Islet of Langerhans (tissue), 1 donor: ENCODE measurements around the gene BBS9.
"Not testable (repeated sequence)": the region's sequence is repeated elsewhere in the genome, so short reads cannot be mapped to it uniquely, and the experiment has no call there.

Source experiments
- FAIRE-seq: peaks from one replicate; lab custom pipeline; 2011; peaks lifted over from hg19 to GRCh38; lab: Jason Lieb, UNC

Gene BBS9

DNA sequence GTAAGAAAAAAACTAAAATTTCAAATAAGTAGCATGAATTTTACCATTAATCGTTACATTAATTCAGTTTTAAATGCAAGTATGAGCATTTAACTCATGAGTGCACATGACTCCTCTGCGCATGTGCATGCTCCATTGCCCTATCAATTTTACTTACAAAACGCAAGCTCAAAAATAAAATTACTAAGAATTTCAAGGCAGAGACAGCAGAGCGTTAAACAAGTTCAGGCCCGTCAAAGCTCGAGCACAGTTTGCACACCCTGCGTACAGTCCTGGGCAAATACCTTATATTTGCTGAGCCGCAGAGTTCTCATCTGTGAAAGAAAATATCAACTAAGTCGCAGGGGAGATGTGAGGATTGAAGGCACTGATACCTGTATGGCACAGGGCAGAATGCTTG lies 373.6 kb downstream of the BBS9 start:
- FAIRE-seq: no peak

DNA sequence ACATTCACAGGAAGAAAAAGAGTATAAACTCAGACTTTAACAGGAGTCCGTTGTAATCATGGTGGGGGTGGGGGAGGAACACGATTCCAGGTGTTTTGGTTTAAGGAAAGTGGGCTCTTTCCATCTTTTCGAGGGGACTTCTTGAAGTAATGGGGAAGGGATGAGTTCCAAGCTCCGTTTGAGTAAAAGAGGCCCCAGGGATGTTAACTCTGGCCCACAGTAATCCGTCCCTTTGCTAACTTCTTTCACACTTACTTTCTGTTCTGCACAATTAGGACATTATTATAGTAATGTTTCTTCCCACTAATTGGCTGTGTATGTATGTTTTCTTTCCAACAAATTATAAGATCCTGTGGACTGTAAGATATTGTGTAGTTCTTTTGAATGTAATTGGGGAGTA lies 374.4 kb downstream of the BBS9 start:
- no peak for FAIRE-seq

DNA sequence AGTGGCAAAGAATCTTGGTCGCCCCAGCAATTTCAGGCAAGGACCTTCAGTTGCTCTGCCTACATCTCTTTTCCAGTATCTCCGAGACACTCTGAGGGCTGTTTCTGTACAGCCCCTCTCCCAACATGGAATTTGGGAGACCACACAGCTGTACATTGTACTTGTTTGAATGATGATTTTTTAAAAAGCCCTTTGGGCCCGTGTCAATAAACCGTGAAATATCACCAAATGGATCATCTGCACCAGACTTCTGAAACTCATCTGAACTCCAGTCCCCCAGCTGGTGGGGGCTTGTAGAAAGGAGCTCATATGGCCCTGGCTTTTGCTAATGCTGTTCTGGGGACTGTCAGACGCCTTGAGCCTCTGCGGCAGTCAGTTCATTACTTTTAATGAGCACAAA lies 374.9 kb downstream of the BBS9 start:
- FAIRE-seq: no peak

DNA sequence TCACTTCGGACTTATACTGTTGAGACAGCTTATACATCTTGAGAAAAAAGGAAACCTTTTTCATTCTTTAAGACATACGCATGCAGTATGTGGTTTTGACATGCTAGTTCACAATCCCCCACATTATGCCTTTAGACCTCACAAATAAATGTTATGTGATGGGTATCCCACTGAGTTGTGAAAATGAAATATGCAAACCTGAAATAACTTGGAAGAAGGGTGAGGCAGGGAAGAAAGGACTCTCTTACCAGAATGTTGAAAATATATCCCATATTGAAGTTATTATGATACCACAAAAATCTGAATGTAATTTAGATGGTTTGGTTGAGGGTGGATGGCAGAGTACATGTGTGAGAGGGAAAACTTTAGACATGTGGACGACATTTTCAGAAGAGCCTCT lies 379.8 kb downstream of the BBS9 start:
- FAIRE-seq: no peak

DNA sequence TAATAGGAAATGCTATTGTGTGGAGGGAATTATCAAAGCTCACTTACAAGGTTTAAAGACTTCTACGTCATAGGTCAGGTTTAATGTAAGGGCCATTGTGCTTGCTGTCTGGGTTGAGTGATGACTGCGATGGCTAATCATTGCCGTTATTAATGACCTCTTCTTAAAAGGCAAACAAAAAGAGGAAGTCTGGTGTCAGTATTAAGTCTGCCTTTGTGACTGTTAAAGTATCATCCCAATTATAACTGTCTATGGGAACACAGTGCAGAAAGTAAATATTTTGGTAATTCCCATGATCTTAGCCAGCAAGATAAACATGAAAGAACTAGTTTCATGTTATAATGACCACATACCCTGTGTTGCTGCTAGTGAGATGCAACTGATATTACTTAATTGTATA lies 382.4 kb downstream of the BBS9 start:
- FAIRE-seq: no peak

DNA sequence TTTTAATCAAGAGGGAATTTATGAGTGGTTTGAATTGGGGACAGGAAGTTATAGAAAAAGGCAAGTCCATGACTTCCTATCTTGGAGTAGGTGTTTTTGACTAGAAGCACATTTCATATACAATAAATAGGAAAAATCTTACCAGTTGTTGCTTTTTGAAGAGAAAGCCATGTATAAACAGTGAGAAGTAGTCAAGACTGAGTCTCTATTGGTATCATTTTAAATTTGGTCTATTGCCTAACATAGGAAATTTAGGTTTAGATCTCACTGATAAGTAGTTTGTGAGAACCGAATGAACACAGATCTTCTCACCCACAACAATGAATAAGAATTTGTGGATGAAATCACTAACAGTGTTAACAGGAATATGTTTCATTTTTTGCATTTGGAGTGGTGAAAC lies 387.2 kb downstream of the BBS9 start:
- no peak for FAIRE-seq

DNA sequence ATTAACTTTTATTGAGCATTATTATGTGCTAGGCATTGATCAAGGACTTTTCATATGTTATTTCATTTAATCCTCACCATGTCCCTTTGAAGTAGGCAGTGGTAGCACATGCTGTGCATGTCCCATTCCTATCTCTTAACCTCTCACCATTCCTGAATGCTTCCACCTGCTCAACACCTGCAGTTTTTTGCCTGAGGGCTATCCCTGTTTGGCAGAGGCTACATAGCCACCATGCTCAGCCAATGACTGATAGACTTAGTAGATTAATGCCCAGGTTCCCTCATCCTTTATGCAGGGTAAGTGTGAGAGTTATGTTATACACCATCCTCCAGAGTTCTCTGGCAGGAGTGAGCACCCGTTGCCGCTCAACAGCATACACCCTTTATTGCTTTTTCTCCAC lies 387.8 kb downstream of the BBS9 start:
- FAIRE-seq: no peak

DNA sequence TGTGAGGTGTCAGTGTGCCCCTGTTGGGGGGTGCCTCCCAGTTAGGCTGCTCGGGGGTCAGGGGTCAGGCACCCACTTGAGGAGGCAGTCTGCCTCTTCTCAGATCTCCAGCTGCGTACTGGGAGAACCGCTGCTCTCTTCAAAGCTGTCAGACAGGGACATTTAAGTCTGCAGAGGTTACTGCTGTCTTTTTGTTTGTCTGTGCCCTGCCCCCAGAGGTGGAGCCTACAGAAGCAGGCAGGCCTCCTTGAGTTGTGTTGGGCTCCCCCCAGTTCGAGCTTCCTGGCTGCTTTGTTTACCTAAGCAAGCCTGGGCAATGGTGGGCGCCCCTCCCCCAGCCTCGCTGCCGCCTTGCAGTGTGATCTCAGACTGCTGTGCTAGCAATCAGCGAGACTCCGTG lies 397.6 kb downstream of the BBS9 start:
- FAIRE-seq: not testable (repeated sequence)

DNA sequence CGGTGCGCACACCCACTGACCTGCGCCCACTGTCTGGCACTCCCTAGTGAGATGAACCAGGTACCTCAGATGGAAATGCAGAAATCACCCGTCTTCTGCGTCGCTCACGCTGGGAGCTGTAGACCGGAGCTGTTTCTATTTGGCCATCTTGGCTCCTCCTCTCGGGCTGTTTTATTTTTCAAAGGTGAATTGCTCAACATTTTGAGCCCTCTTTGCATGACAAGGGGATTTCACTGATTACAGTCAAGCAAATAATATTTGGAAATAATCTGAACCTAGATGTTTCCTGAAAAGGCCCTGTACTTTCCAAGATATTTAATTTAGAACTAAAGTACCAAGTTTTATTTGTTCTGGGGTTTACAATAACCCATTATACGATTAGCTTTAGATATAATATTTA lies 398.2 kb downstream of the BBS9 start:
- not testable (repeated sequence) for FAIRE-seq

DNA sequence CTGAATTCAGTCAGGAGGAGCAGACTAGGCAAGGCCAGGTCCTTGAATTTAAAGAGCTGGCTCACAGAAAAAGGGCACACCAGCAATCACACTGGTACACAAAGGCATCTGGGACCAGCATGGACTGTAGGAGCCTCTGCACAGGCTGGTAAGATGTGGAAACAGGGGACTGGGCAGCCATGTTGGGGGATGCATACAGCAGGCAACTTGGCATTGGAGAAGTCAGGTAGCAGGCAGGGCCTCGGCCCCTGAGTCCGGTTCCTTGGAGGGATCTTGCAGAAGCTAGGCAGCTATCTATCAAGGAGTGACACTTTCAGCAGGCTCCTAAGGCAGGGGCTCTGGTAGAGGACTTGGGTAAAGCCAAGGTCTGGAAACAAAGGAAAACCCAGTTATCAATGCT lies 399.7 kb downstream of the BBS9 start:
- FAIRE-seq: no peak

DNA sequence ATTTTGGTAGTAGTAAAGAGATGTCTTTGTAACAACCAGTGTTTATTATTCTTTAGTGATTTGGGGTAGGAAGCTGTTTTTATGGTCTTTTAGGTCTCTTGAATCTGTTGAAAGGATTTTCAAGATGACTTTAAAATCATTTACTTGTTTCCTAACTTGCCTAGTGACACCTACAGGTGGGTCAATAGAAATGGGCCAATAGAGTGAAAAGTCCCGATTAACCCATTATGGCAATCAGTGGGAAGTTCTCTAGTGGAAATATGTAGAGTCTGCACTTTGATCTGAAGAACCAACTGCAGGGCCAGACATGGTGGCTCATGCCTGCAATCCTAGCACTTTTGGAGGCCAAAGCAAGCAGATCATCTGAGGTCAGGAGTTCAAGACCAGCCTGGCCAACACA lies 401.3 kb downstream of the BBS9 start:
- no peak for FAIRE-seq

DNA sequence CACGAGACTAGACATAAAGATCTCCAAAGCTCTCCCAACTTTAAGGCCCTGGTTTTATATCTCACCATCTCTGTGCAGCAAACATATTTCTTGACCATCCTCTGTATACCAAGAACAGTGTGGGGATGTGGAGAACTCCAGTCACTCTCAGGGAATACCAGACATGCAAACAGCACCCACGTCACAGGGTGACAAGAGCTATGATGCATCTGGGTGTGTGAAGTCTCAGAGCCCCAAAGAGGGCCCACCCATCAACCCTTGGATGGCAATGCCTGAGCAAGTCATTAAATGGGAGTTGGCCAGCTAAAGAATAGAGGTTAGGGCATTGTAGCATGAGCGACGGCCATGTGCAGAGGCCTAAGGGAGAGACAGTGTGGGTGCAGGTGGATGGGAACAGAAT lies 402.5 kb downstream of the BBS9 start:
- FAIRE-seq: no peak

DNA sequence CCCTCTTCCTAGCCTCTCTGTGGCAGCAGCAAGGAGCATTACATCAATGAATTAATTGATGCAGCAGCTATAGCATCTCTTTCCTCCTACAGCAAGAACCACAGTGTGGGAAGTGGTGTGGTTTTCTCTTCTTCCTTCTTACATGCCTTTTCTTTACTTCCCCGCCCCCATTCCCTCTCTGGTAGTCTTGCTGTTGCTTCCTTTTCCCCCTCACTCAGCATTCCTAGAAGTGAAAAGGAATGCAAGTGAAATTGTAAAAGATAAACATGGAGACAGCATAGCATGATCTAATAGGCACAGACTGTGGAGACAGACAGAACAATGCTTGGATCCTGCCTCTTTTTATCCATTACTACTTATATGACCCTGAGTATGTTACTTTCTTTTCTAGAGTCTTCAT lies 405.5 kb downstream of the BBS9 start:
- FAIRE-seq: no peak

DNA sequence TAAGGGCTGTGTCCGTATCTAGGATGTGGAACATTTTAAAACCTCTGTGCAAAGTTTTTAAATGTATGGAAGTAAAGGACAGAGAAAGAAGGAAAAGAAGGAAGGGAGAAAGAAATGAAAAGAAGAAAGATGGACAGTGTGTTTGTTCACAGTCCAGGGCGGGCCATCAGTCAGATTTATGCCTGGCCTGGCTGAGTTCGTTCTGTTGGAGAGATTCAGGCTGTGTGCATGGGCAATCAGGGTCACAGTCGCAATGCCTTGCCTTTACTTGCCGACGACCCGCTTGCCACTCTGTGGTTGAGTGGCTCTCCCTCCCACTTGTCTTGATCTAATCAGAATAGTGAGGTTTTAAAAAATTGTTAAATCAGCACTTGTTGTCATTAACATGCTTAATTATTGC lies 406.6 kb downstream of the BBS9 start:
- FAIRE-seq: no peak

DNA sequence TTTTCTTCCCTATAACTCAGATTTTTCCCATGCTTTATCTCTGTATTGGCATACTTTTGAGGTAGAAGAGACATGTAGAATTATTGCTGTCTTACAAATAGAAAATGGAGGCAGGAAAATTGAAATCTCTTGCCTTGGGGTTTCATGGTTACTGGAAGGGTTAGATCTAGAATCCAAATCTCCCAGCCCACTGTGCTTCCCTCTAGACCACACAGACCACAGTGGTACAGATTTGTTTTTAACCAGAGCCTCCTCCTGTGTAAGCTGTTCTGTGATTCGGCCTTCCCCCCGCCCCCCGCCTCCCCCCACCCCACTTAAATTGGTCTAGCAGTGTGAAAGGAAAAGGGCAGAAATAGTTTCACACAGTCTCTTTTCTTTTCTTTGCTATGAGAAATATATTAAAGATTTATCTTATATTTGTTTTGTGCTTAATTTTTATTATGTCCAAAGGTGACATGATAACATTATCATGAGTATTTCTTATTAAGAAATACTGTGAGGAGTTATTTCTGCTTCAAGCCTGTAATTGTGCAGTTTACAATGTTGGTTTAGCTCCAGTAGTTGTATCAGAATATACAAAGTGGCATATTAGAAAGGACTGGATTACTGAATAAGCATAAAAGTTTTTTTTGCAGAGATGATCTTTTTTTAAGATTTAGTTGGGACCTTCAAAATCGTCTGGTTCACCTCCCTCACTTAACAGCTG lies 407.2 kb downstream of the BBS9 start:
- FAIRE-seq: no peak

DNA sequence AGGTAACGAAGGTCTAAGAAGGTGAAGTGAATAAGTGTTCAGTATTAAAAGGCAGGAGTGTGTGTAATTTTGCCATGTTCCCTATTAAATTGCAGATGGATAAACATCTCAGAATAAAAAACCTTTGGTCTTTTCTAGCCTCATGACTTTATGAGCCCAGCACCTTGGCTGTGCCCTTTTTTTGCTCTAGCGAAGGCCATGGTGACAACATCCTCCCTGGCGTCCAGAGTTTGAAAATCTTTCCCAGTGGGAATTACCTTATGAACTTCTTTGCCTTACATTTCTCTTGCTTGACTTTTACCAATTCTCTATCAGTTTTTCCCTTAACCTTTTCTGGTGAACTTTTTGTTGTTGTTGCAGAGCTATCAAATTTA lies 407.7 kb downstream of the BBS9 start:
- no peak for FAIRE-seq

DNA sequence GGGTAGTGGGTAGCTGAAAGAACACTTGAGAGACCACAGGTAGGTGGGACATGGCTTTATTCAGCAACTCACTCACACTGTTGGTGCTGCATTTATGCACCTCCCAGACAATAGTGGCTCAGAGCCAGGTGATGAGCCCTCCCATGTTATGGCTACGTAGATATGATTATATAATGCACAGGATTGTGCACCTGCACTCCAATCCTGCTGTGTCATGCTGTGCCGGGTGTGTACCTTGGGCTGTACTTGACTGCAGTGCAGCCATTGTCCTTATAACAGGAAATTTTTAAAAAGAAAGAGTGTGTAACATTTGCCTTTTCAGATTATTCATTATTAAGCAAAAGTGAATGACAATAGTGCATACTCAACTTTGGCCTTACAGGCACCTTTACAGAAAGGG lies 409.8 kb downstream of the BBS9 start:
- no peak for FAIRE-seq

DNA sequence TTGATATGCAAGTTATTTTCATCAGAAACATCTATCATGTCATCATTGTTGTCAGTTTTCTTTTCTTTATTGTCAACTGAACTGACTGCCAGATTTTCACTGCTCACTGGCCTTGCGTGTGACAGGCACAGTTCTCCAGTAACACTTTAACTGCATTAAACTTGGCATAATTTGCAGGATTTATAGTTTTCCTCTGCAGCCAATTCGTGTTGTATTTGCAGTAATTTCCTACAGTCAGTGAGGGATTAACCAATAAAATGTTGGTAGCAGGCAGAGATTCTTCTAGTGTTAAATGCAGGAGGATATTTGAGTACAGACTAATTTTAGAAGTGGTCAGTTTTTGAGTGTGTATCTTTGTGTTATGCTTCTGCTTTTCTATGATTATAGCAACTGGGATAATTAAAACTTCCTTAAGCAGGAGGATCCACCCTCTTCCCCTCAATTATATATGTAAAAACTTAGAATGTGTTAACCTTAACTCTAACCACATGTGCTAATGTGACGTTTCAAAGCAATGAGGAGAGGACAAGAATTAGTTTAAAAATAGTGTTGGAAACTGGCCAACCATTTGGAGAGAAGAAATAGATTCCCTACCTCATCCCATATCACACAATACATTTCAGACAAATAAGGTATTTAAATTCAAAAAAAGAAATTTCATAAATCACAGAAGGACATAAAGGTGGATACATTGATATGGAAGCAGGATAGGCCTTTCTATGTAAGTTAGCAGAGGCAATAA lies 410.5 kb downstream of the BBS9 start:
- no peak for FAIRE-seq

DNA sequence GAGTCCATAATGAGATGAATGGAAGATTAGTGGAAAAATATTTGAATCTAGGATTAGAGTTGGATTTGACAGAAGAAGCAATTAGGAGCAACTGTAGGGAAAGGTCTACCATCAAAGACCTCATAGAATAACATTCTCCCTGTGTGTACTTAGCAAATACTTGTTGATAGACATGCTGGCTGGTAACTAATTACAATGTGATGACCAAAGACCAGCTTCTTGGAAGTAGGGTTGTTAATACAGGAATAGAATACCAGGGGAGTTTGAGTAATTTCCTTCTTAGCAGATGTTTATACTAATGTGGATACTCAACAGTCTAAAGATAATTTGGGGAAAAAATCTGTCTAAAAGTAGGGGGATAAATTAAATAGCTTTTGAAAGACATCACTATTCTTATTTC lies 418.5 kb downstream of the BBS9 start:
- no peak for FAIRE-seq

DNA sequence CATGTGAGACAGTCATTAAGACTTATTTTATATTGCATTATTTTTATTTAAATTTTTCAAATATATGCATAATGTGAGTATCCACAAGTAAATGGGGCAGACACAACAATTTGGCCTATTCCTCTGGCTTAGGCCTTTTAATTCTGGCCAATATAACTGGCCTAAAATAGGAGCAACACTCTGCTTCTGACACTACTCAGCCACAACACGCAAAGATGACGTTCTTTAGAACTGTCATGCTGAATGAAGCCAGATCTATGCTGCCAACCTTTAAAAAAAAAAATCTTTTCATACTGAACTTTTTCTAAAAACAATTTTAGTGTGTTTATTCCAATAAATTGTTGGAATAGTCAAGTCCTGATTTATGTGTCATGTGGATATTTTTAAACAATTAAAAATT lies 421.0 kb downstream of the BBS9 start:
- FAIRE-seq: no peak

DNA sequence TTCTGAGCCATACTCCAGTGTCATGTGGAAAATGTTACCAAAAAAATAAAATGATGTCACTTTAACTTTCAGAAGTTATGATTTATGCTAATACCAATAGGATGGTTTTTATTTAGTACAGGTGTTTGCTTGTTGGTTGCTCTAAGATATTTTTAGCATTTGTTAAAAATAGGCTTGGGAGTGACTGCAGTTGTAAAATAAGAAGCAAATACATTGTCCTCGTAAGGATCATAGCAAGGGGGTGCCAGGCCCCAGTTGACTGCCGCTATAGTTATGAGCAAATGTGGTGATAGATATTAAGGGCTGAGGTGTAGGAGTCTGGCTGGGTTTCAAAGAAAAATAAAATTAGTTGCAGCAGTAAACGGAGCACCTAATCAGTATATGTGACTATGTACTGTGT lies 421.6 kb downstream of the BBS9 start:
- FAIRE-seq: no peak

DNA sequence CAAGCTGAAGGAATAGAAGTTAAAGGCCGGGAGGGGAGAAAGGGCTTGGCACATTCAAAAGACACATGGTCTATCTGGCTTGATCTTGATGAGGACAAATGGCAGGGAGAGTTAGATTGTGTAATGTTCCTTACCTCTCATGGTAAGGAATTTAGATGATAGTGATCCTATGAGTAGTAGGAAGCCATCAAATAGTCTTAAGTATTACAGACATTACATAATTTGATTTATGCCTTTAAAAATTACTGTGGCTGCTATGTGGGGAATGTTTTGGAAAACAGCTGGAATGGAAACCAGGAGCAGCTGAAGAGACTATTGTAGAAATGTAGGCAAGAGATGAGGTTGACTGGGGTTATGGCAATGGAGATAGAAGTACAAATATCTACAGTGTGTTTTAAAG lies 424.7 kb downstream of the BBS9 start:
- FAIRE-seq: no peak

DNA sequence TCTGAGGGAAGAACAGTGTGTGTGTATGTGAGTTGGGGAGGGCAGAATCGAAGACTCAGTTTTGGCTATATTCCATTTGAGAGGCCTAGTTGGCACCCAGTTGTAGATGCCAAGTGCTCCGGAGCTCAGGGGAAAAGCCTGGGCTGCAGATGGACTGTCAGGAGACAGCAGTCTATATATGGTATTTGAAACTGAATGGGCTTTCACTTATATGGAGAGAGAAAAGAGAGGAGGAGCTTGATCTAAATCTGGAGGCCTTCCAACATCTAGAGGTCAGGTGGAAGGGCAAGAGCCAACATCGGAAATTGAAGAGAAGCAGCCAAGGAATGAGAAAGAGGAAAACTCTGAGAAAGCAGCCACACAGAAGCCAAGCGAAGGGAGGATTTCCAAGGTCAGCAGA lies 425.2 kb downstream of the BBS9 start:
- no peak for FAIRE-seq

DNA sequence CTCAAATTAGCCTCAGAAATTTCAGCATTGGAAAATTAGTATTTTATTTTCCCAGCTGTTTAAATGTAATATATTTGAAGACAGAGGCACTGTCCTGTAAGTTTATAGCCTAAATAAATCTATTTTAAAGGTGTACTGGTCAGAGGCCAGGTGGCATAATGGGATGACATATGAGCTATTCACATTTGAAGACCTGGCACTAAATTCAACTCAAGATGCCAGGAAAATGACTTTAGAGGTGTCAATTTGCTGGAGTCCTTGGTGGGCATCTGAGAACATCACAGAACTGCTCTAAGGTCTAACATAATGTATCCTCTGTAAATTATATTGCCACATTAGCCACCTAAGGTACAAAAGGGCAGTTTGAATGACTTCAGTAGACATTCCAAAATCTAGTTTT lies 427.1 kb downstream of the BBS9 start:
- FAIRE-seq: no peak
